Type B pancreatic cell (in vitro differentiated cells): ENCODE results near the gene DPH7. TPM values are rescaled to one million over a fixed set of nuclear protein-coding genes. Genes with fewer than 3 reads are reported as not detected.

Experiments
- DNase-seq: peaks from one replicate; pipeline ENCODE4 v3.0.0; 2021; ENCODE audit warnings: mixed read lengths; ENCODE audit not compliant: unreplicated experiment; ENCODE audit errors: extremely low spot score
- H3K27ac Mint-ChIP-seq: 2 replicates; pipeline ENCODE4 v1.8.0; 2021; ENCODE audit warnings: mild to moderate bottlenecking, mixed read lengths
- H3K27me3 Mint-ChIP-seq: 2 replicates; pipeline ENCODE4 v1.8.0; 2021; ENCODE audit warnings: mixed read lengths
- H3K36me3 Mint-ChIP-seq: 2 replicates; pipeline ENCODE4 v1.8.0; 2021; ENCODE audit warnings: mixed read lengths
- H3K4me1 Mint-ChIP-seq: one replicate; pipeline ENCODE4 v1.8.0; 2021; ENCODE audit warnings: mixed read lengths; ENCODE audit not compliant: unreplicated experiment
- H3K4me3 Mint-ChIP-seq: 2 replicates; pipeline ENCODE4 v1.8.0; 2021; ENCODE audit warnings: mild to moderate bottlenecking, mixed read lengths
- H3K9me3 Mint-ChIP-seq: 2 replicates; pipeline ENCODE4 v1.8.0; 2021; ENCODE audit warnings: mixed read lengths
- total RNA-seq: library from RNA; stranded (reverse); gene quantifications from 2 replicates; pipeline ENCODE4 v1.2.1, GENCODE V29; 2021; ENCODE audit warnings: low replicate concordance
- TF ChIP-seq, protein P1 (sequence below): fragments of 200-600 bp; sonication (generic); conservative IDR thresholded peaks from 2 replicates; pipeline ENCODE4 v1.5.0; 2021; ENCODE audit warnings: antibody characterized with exemption, mild to moderate bottlenecking

The DPH7 gene
- total RNA-seq, 1 donor from 2014 or later = 45.8 TPM

DNA sequence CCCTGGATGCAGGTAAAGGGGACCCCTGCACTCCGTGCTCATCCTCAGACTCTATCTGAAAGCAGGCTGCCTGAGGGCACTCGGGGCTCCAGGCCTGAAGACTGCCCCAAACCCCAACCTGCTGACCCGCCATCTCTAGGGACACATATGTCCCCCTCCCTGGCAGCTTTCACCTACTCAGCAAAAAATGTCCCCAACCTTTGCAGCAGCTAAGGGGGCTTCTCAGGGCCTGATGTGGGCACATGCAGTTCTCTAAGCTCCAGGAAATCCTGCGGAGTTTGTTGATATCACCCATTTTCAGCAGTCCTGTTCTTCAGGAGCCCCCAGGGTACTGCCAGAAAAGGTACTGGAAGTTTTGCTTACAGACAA is 2.2 kb upstream of the DPH7 start:
- H3K4me3 Mint-ChIP-seq = no peak overlapping the region
- no peaks in the 10 kb centered on the region for H3K9me3 Mint-ChIP-seq
- H3K4me1 Mint-ChIP-seq = peaks cover 10% of the 10 kb centered on the region
- peaks cover under 1% of the 10 kb centered on the region for H3K36me3 Mint-ChIP-seq
- no peaks in the 10 kb centered on the region for H3K27me3 Mint-ChIP-seq
- DNase-seq = no peak
- TF ChIP-seq, protein P1, sequence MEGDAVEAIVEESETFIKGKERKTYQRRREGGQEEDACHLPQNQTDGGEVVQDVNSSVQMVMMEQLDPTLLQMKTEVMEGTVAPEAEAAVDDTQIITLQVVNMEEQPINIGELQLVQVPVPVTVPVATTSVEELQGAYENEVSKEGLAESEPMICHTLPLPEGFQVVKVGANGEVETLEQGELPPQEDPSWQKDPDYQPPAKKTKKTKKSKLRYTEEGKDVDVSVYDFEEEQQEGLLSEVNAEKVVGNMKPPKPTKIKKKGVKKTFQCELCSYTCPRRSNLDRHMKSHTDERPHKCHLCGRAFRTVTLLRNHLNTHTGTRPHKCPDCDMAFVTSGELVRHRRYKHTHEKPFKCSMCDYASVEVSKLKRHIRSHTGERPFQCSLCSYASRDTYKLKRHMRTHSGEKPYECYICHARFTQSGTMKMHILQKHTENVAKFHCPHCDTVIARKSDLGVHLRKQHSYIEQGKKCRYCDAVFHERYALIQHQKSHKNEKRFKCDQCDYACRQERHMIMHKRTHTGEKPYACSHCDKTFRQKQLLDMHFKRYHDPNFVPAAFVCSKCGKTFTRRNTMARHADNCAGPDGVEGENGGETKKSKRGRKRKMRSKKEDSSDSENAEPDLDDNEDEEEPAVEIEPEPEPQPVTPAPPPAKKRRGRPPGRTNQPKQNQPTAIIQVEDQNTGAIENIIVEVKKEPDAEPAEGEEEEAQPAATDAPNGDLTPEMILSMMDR = no peak
- H3K27ac Mint-ChIP-seq = no peak overlapping the region

DNA sequence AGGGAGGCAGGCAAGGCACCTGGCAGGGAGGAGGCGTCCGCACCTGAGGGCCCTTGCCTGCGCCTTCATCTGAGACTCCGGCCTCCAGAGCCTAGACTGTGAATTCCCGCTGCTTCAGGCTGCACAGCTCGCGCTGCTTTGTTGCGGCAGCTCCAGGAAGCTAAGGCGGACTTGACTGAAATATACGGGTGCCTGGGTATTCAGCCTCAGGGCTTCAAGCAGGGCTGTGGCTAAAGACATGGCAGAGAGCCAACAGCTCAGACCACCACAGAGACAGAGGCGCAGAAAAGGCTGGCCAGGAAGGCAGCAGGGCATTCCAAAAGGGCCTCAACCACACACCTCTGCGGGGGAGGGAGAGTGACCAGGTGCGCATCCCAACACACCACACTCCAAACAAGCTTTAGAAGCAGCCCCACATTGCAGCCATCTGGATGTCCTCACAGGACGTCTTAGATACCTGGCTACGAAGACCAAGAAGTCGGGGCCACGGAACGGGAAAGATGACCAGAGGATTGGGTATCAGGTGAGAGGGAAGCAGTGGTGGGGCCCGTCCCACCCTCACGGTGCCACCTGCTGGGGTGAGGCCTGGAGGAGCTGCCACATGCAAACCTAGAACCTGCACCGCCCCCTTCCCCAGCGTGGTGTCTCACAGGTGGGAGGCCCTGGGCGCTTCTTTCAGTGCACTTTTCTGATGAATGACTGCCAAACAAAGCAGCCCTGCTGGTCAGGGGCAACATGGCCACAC is 1.7 kb upstream of the DPH7 start:
- no peaks in the 10 kb centered on the region for H3K27me3 Mint-ChIP-seq
- TF ChIP-seq, protein P1 = no peak
- no peak overlapping the region for H3K27ac Mint-ChIP-seq
- no peak for DNase-seq
- peaks cover 10% of the 10 kb centered on the region for H3K4me1 Mint-ChIP-seq
- no peak overlapping the region for H3K4me3 Mint-ChIP-seq
- no peaks in the 10 kb centered on the region for H3K9me3 Mint-ChIP-seq
- H3K36me3 Mint-ChIP-seq = peaks cover 6% of the 10 kb centered on the region

GRCh38 chr9:137579259-137579604 is 507 bp upstream of the DPH7 start:
- DNase-seq = no peak
- Mint-ChIP-seq H3K27ac (peak overlapping the region; percentile 41), H3K36me3 (peaks cover 12% of the 10 kb centered on the region), H3K27me3 (no peaks in the 10 kb centered on the region), H3K4me3 (peak overlapping the region; percentile 90), H3K4me1 (peaks cover 10% of the 10 kb centered on the region), H3K9me3 (no peaks in the 10 kb centered on the region)
- TF ChIP-seq, protein P1 = no peak

DNA sequence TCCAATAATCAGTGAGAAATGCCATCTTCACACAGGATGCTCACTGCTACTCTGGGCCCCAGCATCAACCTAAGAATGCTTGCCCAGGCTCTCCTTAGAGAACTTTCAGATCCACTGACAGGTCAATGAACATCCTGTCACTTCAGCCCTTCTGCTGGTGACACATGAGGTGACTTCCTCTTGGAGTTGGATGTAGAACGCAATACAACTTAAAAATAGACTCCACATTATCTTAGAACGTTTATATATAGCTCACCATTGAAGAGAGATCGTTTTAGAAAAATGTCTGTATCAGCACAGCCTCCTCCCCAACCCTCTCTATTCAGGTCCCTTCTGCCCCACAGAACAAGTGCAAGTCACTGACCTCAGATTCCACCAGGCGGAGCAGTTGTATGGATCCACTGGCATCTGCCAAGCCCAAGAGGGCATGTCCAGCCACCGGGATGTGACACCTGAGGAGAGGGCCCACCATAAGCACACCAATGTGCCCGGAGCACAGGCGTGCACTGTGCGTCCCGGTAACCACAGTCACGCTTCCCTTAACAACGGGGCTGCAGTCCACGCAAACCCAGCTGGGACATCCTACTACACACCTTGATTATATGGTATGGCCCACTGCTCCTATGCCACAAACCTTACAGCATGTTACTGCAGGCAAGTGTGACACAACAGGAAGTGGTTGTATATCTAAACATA is 2.9 kb downstream of the DPH7 start:
- H3K27me3 Mint-ChIP-seq = no peaks in the 10 kb centered on the region
- peak overlapping the region; percentile 59 for H3K4me3 Mint-ChIP-seq
- no peak for DNase-seq
- no peaks in the 10 kb centered on the region for H3K9me3 Mint-ChIP-seq
- peaks cover 10% of the 10 kb centered on the region for H3K4me1 Mint-ChIP-seq
- H3K27ac Mint-ChIP-seq = peak overlapping the region; percentile 16
- TF ChIP-seq, protein P1 = no peak
- peaks cover 22% of the 10 kb centered on the region for H3K36me3 Mint-ChIP-seq

- H3K4me1 Mint-ChIP-seq = peaks cover 10% of the 10 kb centered on the region
- TF ChIP-seq, protein P1 = no peak
- no peak overlapping the region for H3K27ac Mint-ChIP-seq
- H3K9me3 Mint-ChIP-seq = no peaks in the 10 kb centered on the region
- H3K4me3 Mint-ChIP-seq = peak overlapping the region; percentile 5
- no peaks in the 10 kb centered on the region for H3K27me3 Mint-ChIP-seq
- H3K36me3 Mint-ChIP-seq = peaks cover 27% of the 10 kb centered on the region
- no peak for DNase-seq
Measured at GRCh38 chr9:137575364-137575715, 3.4 kb downstream of the DPH7 start.
